Measurements from ENCODE around the gene MPPED2.

The MPPED2 gene

DNA sequence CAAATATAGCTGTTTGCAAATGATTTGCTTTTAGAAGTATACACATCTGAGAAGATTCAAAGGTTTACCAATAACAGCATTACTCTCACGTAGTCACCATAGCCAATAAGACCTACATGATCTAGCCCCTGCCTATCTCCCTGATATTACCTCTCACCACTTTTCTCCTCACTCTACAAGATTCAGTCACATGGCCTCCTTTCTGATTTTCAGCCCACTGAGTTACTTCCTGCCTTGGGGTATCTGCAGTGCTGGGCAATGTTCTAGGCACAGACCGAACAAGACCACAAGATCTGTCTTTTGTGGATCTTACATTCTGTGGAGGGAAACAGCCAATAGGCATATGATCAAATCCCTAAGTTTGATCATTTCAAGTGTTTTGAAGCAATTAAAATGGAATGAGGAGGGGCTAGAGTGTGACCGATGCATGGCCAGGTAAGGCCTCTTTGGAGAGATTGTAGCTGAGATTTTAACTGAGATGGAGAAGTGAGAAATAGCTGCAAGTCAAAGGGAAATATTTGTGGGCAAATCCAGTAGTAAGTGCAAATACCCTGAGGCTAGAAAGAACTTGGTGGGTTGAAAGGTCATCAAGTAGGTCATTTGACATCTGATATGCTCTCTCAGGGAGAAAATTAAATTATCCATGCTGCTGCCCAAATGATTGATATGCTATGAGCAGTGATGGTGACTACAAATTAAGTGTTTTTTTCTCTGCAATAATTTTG is 220.2 kb downstream of the MPPED2 start:
- DNase-seq (ENCODE audit: low read depth in 3 of 3, low spot score in 1 of 3): no peak

DNA sequence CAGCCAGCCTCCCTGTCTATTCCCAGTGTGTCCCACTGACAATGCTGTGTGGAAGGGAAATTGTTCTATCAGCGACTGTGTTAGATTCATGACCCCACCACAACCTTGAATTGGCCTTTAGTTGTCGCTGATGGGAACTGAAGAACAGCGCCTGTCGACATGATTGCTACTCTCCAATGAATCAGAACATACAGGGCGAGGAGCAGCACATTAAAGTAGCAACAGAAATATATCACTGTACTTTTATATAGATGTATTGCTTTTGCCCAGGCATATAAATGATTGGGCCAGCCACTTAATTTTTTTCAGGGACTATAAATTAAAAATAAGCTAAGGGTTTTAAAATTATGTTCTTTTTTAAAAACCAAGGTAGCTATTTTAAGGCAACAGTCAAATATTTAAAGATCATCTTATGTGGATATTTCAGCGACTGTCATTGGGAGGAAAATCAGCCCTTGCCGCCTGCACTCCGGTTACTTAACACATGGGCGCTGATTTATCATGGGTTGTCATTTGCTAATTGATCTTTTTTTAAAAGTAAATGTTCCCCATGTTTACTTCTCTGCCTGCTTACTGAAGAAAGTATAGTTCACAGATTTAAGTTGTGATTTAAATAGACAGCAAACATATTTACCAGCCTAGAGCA is 221.2 kb downstream of the MPPED2 start:
- DNase-seq (ENCODE audit: low read depth in 3 of 3, low spot score in 1 of 3): no peak

DNA sequence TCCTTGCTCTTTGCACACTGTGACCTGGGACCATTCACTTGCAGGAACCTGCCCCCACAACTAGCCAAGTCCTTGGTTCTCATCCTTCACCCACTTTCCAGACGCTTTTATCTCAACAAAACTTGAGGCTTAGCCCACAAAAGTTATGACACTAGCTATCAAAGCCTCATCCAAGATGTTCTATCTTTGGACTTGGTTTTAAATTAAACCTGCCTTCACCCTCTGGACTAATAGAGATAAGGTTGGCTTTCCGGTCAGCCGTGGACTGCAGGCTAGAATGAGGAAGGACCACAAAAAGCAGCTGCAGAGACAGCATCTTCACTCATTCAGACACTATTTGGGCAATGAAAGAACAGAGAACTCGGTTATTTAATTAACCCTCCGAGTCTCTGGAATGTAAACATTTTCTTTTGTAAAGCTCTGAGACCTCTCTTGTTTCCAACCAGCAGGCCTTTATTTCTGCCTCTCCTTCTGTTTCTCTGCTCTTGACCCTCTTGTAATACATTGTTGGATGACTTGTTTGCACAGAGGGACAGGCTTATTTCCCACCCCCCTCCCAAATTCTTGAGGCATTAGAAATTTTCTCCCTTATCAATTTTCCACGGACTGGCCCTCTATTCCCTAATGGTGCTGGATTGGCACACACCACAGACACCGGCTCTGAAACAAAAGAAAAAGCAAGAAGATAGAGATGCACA is 221.9 kb downstream of the MPPED2 start:
- no peak for DNase-seq (ENCODE audit: low read depth in 3 of 3, low spot score in 1 of 3)

DNA sequence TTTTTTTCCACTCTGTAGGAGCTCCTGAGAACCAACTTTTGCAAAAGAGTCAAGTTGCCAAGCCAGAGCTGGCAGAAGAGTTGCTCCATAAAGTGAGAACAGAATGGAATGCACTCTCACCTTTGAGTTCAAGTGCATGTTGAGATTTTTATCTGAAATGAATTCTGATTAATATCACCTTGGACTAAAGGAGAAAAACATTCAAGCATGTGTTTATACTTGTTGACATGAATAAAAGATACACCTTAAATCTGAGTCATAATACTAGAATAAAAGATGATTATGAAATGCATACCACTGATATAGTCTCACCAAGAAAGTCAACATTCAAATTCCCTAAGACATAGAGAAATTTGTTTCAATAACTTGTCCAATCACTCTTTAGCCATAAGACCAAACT is 225.4 kb downstream of the MPPED2 start:
- DNase-seq (ENCODE audit: low read depth in 3 of 3, low spot score in 1 of 3): no peak

All from stimulated activated CD4-positive, alpha-beta T cell treated with anti-CD3 and anti-CD28 coated beads, TNF-alpha, amount 100 ng/mL, for 1 hour (primary cell).